HepG2 (cell line): ENCODE results near the gene DNAJC8. TPM values are rescaled to one million over a fixed set of nuclear protein-coding genes. Genes with fewer than 3 reads are reported as not detected.

Experiments used
- BHLHE40 ChIP-seq: IDR thresholded peaks from 2 replicates; pipeline ENCODE4 v1.6.1; 2011; ENCODE audit warnings: low read length, improper control_type of control experiment
- CREB1 ChIP-seq, 2 experiments: fragments of 450-650 bp in 1 of 2; IDR thresholded peaks; 2 replicates each; pipeline ENCODE4 v1.6.1; 2016 to 2017; ENCODE audit warnings: control low read depth in 1 of 2, mild to moderate bottlenecking in 1 of 2, missing compliant biosample characterization in 1 of 2, missing genetic modification characterization in 1 of 2
- HHEX ChIP-seq: IDR thresholded peaks from 2 replicates; pipeline ENCODE4 v1.6.1; 2016; ENCODE audit warnings: control low read depth
- HOXA3 ChIP-seq: sonication (generic); formaldehyde crosslinking; IDR thresholded peaks from 2 replicates; pipeline ENCODE4 v1.5.0; 2020; ENCODE audit warnings: missing genetic modification reagents
- KLF16 ChIP-seq, 2 experiments: sonication (generic) in 1 of 2; formaldehyde crosslinking in 1 of 2; IDR thresholded peaks; 2 replicates each; pipeline versions ENCODE4 v1.6.1 to v1.8.0; 2016 to 2023; ENCODE audit warnings: missing genetic modification reagents in 2 of 2, missing compliant biosample characterization in 1 of 2
- MAFF ChIP-seq: IDR thresholded peaks from 2 replicates; pipeline ENCODE4 v1.6.1; 2011; ENCODE audit warnings: low read depth, low read length, improper control_type of control experiment
- MIXL1 ChIP-seq: IDR thresholded peaks from 2 replicates; pipeline ENCODE4 v1.6.1; 2016
- MYC ChIP-seq: sonication (generic); formaldehyde crosslinking; IDR thresholded peaks from 2 replicates; pipeline ENCODE4 v1.9.0; 2021; ENCODE audit warnings: missing genetic modification reagents, borderline replicate concordance
- NFRKB ChIP-seq: fragments of 450-650 bp; IDR thresholded peaks from 2 replicates; pipeline ENCODE4 v1.6.1; 2017
- RNF2 ChIP-seq: fragments of 450-650 bp; conservative IDR thresholded peaks from 2 replicates; pipeline ENCODE4 v1.6.1; 2016; ENCODE audit warnings: low read depth
- RXRA ChIP-seq: sonication (generic); formaldehyde crosslinking; IDR thresholded peaks from 2 replicates; pipeline ENCODE4 v1.5.1; 2020; ENCODE audit warnings: missing genetic modification reagents
- SMAD9 ChIP-seq: sonication (generic); formaldehyde crosslinking; IDR thresholded peaks from 2 replicates; pipeline ENCODE4 v1.5.1; 2020; ENCODE audit warnings: mild to moderate bottlenecking, missing genetic modification reagents
- SOX13 ChIP-seq, 3 experiments: fragments of 450-650 bp in 1 of 3; sonication (generic) in 1 of 3; formaldehyde crosslinking in 1 of 3; IDR thresholded peaks in 2 of 3; conservative IDR thresholded peaks in 1 of 3; 2 replicates each; pipeline versions ENCODE4 v1.5.0 to v1.6.1; 2016 to 2020; ENCODE audit warnings: antibody characterized with exemption in 1 of 3, mild to moderate bottlenecking in 1 of 3, missing compliant biosample characterization in 1 of 3, missing genetic modification reagents in 1 of 3, moderate library complexity in 1 of 3
- ZMYM3 ChIP-seq: sonication (generic); formaldehyde crosslinking; IDR thresholded peaks from 2 replicates; pipeline ENCODE4 v1.5.1; 2020; ENCODE audit warnings: mild to moderate bottlenecking, missing genetic modification reagents
- ZNF10 ChIP-seq: sonication (generic); formaldehyde crosslinking; IDR thresholded peaks from 2 replicates; pipeline ENCODE4 v1.4.0; 2020; ENCODE audit warnings: mild to moderate bottlenecking, low read depth, missing genetic modification reagents, borderline replicate concordance
- ZNF160 ChIP-seq: sonication (generic); formaldehyde crosslinking; IDR thresholded peaks from 2 replicates; pipeline ENCODE4 v1.8.0; 2022; ENCODE audit warnings: mild to moderate bottlenecking, inconsistent platforms, missing genetic modification reagents
- ZNF337 ChIP-seq: sonication (generic); formaldehyde crosslinking; IDR thresholded peaks from 2 replicates; pipeline ENCODE4 v1.5.1; 2020; ENCODE audit warnings: missing genetic modification reagents, low read depth, mild to moderate bottlenecking, borderline replicate concordance
- ZNF367 ChIP-seq: sonication (generic); formaldehyde crosslinking; IDR thresholded peaks from 2 replicates; pipeline ENCODE4 v1.4.0; 2020; ENCODE audit warnings: missing genetic modification reagents, borderline replicate concordance
- ZNF569 ChIP-seq: sonication (generic); formaldehyde crosslinking; IDR thresholded peaks from 2 replicates; pipeline ENCODE4 v1.5.0; 2020; ENCODE audit warnings: mild to moderate bottlenecking, missing genetic modification reagents, moderate library complexity, borderline replicate concordance
- polyA plus RNA-seq, 8 experiments: library from polyadenylated mRNA; depleted of rRNA in 3 of 8; stranded (reverse) in 7 of 8; unstranded in 1 of 8; fragments of >200 nt; fragmentation: Illumina TruSeq in 4 of 8; extraction: Trizol in 4 of 8; gene quantifications; 2 replicates each; pipeline versions ENCODE4 v1.2.1 to v1.2.3, GENCODE V29; 2011 to 2016; ENCODE audit warnings: low read depth in 4 of 8, missing spikeins in 1 of 8, mixed read lengths in 1 of 8; ENCODE audit not compliant: insufficient read depth in 1 of 8
- total RNA-seq, 5 experiments: library from RNA; depleted of rRNA; stranded (reverse); fragments of >200 nt; fragmentation: Illumina TruSeq; extraction: Trizol; gene quantifications; 2 replicates each; pipeline ENCODE4 v1.2.3, GENCODE V29; 2016; ENCODE audit warnings: low read depth in 1 of 5
- TF ChIP-seq, protein P1 (sequence below): IDR thresholded peaks from 2 replicates; pipeline ENCODE4 v1.6.1; 2016; ENCODE audit warnings: missing genetic modification reagents, missing compliant biosample characterization
- TF ChIP-seq, protein P2 (sequence below): sonication (generic); formaldehyde crosslinking; IDR thresholded peaks from 2 replicates; pipeline ENCODE4 v1.4.0; 2020; ENCODE audit warnings: missing genetic modification reagents

The DNAJC8 gene
- total and polyA plus RNA-seq, 2 of the 13 experiments (the other 11 are each of a cell fraction or from before 2014, with no cell fraction given), result 54.5 to 126 TPM

DNA sequence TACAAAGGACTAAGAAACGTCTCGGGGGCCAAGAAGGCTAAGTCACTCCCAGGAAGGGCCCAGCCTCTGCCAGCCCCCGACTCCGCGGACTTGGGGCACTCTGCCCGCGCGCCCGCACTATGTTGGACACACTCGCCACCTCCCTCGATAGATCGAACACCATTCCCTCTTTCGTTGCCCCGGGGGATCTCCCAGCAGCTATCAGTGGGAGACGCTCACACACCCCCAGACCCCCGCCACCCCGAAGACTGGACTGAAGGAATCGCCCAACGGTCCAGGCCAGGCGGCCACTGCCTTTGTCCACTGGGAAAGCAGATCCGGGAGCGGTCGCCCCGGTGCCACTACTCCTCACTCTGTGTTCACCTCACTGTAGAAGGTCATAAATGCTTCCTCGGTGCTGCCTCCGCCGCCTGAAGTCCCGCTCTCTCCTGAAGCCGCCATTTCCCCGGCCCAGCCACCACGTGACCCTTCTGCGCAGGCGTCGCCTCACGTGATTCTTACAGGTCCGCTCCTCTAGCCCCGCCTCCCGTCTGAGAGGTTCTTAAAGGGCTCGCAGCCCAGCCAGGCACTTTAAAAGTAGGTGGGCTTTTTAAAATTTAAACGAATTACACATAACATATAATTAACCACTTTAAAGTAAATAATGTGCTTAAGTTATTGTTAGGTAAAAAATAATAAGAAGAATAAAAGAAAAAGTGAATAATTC, at the start of gene DNAJC8 (continued):
- TF ChIP-seq ZNF10 (CRISPR knock-in tag) (no peak), ZNF160 (CRISPR knock-in tag) (no peak), MIXL1 (CRISPR knock-in tag) (0 out of 2 replicates have a peak, but pooled peaks have one; percentile 42), ZNF569 (CRISPR knock-in tag) (peak; percentile 83; the same call in 1 of the 2 replicates), RNF2 (0 out of 2 replicates have a peak, but pooled peaks have one; percentile 53), ZNF337 (peak; percentile 42; the same call in 1 of the 2 replicates), KLF16 (CRISPR knock-in tag; IDR thresholded peaks at IDR 0.05) (peak in 1 of 2 experiments; percentile 25; a peak in 1 of 4 replicates), ZNF367 (no peak), MYC (CRISPR knock-in tag) (peak; percentile 68; the same call in 1 of the 2 replicates), ZMYM3 (0 out of 2 replicates have a peak, but pooled peaks have one; percentile 3), HOXA3 (CRISPR knock-in tag) (peak; percentile 74), MAFF (no peak), RXRA (CRISPR knock-in tag) (no peak; the same call in 1 of the 2 replicates), BHLHE40 (peak; percentile 98), SMAD9 (CRISPR knock-in tag) (no peak), SOX13 (IDR thresholded peaks at IDR 0.05) (0 out of 2 replicates have a peak, but pooled peaks have one; percentile 36), SOX13 (CRISPR knock-in tag; conservative IDR thresholded peaks at IDR 0.05 in 1 of 2, IDR thresholded peaks at IDR 0.05 in 1 of 2) (no peak), HHEX (CRISPR knock-in tag) (0 out of 2 replicates have a peak, but pooled peaks have one; percentile 16), NFRKB (no peak), CREB1 (IDR thresholded peaks at IDR 0.05) (no peak), CREB1 (CRISPR knock-in tag; IDR thresholded peaks at IDR 0.05) (peak; percentile 80)
- TF ChIP-seq, protein P1, sequence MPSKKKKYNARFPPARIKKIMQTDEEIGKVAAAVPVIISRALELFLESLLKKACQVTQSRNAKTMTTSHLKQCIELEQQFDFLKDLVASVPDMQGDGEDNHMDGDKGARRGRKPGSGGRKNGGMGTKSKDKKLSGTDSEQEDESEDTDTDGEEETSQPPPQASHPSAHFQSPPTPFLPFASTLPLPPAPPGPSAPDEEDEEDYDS (CRISPR knock-in tag), result peak; percentile 85
- TF ChIP-seq, protein P2, sequence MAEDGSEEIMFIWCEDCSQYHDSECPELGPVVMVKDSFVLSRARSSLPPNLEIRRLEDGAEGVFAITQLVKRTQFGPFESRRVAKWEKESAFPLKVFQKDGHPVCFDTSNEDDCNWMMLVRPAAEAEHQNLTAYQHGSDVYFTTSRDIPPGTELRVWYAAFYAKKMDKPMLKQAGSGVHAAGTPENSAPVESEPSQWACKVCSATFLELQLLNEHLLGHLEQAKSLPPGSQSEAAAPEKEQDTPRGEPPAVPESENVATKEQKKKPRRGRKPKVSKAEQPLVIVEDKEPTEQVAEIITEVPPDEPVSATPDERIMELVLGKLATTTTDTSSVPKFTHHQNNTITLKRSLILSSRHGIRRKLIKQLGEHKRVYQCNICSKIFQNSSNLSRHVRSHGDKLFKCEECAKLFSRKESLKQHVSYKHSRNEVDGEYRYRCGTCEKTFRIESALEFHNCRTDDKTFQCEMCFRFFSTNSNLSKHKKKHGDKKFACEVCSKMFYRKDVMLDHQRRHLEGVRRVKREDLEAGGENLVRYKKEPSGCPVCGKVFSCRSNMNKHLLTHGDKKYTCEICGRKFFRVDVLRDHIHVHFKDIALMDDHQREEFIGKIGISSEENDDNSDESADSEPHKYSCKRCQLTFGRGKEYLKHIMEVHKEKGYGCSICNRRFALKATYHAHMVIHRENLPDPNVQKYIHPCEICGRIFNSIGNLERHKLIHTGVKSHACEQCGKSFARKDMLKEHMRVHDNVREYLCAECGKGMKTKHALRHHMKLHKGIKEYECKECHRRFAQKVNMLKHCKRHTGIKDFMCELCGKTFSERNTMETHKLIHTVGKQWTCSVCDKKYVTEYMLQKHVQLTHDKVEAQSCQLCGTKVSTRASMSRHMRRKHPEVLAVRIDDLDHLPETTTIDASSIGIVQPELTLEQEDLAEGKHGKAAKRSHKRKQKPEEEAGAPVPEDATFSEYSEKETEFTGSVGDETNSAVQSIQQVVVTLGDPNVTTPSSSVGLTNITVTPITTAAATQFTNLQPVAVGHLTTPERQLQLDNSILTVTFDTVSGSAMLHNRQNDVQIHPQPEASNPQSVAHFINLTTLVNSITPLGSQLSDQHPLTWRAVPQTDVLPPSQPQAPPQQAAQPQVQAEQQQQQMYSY (CRISPR knock-in tag), result no peak
